ENCODE data around the gene LMO1. TPM values are rescaled to one million over a fixed set of nuclear protein-coding genes. Genes with fewer than 3 reads are reported as not detected.

Gene LMO1
- total and polyA plus RNA-seq, 2 of the 13 experiments (the other 11 are each of a cell fraction or from before 2014, with no cell fraction given), result not detected

DNA sequence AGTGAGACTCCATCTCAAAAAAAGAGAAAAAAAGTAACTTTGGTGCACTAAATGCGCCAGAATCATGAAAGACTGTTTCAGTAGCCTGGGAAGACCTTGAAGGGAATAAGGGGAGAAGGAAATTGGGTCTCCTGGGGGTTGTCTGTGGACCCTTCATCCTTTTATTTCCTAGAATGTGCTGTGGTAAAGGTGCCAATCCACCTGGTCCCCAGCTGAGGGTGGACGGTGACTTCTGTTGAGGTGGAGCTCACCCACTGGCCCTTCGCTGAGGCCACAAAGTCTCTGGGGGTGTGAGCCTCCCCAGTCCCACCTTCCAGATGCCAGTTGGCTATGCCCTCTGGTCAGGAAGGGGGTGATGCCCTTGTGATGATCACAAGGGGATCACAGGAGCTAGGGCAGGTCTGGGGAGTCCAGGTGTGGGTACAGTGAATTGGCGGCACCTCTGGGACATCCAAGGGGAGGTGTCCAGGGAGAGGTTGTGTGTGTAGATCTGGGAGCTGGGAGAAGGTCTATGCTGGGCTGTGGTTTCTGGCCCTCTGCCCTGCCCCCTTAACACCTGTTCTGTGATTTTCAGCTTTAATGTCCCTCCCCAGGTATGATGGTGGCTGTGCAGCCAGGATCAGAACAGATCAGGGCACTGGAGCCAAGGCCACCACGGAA is 34.2 kb upstream of the LMO1 start (continued):
- no peak for TF ChIP-seq PCBP2 (optimal IDR thresholded peaks at IDR 0.05; ENCODE audit: low read depth, low read length, poor library complexity, severe bottlenecking)
- no peak for TF ChIP-seq ZNF496 (CRISPR knock-in tag; IDR thresholded peaks at IDR 0.05; ENCODE audit: insufficient replicate concordance)
- TF ChIP-seq, protein P1, sequence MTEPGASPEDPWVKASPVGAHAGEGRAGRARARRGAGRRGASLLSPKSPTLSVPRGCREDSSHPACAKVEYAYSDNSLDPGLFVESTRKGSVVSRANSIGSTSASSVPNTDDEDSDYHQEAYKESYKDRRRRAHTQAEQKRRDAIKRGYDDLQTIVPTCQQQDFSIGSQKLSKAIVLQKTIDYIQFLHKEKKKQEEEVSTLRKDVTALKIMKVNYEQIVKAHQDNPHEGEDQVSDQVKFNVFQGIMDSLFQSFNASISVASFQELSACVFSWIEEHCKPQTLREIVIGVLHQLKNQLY (CRISPR knock-in tag; IDR thresholded peaks at IDR 0.05), result no peak
- TF ChIP-seq RAD21 (CRISPR knock-in tag; IDR thresholded peaks at IDR 0.05), result no peak
- TF ChIP-seq, protein P2, sequence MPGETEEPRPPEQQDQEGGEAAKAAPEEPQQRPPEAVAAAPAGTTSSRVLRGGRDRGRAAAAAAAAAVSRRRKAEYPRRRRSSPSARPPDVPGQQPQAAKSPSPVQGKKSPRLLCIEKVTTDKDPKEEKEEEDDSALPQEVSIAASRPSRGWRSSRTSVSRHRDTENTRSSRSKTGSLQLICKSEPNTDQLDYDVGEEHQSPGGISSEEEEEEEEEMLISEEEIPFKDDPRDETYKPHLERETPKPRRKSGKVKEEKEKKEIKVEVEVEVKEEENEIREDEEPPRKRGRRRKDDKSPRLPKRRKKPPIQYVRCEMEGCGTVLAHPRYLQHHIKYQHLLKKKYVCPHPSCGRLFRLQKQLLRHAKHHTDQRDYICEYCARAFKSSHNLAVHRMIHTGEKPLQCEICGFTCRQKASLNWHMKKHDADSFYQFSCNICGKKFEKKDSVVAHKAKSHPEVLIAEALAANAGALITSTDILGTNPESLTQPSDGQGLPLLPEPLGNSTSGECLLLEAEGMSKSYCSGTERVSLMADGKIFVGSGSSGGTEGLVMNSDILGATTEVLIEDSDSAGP (CRISPR knock-in tag; IDR thresholded peaks at IDR 0.05; ENCODE audit: borderline replicate concordance), result no peak
- TF ChIP-seq ZNF331 (CRISPR knock-in tag; IDR thresholded peaks at IDR 0.05), result no peak
- TF ChIP-seq SP1 (IDR thresholded peaks at IDR 0.05), result no peak
- TF ChIP-seq SP1 (CRISPR knock-in tag; IDR thresholded peaks at IDR 0.05), result no peak
- no peak for TF ChIP-seq NFIB (CRISPR knock-in tag; IDR thresholded peaks at IDR 0.05; ENCODE audit: borderline replicate concordance)

DNA sequence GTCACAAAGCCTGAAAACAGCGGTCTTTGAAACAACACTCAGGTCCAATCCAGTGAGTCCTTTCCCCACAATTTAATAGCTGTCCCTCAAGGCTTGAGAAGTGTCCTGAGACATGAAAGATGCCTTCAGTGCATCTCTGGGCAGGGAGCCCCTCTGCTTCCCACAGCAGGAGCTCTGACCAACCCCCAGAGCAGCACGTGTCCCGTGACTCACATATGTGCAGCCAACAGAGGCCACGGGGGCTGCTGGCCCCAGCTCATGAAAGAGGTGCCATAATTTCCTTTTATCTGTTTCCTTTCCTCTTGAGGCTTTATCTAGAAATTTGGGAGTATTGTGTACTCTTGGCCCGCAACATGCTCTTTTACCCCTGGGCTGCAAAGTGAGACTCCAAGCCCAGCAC is 33.2 kb upstream of the LMO1 start:
- WGBS (ENCODE audit: low lambda C conversion rate), result 18% methylated on average over 5 of the region's 5 CpGs
- no peak for TF ChIP-seq STAG1 (CRISPR knock-in tag; IDR thresholded peaks at IDR 0.05)
- TF ChIP-seq ZFP36L1 (CRISPR knock-in tag; IDR thresholded peaks at IDR 0.05), result no peak
- TF ChIP-seq ZNF652 (CRISPR knock-in tag; IDR thresholded peaks at IDR 0.05; ENCODE audit: borderline replicate concordance, low read depth), result no peak
- TF ChIP-seq, protein P3, sequence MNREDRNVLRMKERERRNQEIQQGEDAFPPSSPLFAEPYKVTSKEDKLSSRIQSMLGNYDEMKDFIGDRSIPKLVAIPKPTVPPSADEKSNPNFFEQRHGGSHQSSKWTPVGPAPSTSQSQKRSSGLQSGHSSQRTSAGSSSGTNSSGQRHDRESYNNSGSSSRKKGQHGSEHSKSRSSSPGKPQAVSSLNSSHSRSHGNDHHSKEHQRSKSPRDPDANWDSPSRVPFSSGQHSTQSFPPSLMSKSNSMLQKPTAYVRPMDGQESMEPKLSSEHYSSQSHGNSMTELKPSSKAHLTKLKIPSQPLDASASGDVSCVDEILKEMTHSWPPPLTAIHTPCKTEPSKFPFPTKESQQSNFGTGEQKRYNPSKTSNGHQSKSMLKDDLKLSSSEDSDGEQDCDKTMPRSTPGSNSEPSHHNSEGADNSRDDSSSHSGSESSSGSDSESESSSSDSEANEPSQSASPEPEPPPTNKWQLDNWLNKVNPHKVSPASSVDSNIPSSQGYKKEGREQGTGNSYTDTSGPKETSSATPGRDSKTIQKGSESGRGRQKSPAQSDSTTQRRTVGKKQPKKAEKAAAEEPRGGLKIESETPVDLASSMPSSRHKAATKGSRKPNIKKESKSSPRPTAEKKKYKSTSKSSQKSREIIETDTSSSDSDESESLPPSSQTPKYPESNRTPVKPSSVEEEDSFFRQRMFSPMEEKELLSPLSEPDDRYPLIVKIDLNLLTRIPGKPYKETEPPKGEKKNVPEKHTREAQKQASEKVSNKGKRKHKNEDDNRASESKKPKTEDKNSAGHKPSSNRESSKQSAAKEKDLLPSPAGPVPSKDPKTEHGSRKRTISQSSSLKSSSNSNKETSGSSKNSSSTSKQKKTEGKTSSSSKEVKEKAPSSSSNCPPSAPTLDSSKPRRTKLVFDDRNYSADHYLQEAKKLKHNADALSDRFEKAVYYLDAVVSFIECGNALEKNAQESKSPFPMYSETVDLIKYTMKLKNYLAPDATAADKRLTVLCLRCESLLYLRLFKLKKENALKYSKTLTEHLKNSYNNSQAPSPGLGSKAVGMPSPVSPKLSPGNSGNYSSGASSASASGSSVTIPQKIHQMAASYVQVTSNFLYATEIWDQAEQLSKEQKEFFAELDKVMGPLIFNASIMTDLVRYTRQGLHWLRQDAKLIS (CRISPR knock-in tag; IDR thresholded peaks at IDR 0.05), result no peak
- TF ChIP-seq SP5 (CRISPR knock-in tag; IDR thresholded peaks at IDR 0.05; ENCODE audit: borderline replicate concordance, low read depth), result no peak
- TF ChIP-seq MTF1 (CRISPR knock-in tag; IDR thresholded peaks at IDR 0.05), result no peak
- in situ Hi-C loops (cut with HindIII; ENCODE audit: extremely low pct_ligation_motif_present, low pct_unique_long_range_greater_than_20kb), result no loop called here
- no peaks in the 10 kb centered on the region for H3K9me3 ChIP-seq (ENCODE audit: low read length)
- FAIRE-seq (no peak), DNase-seq (ENCODE audit: low spot score) (no peak), ATAC-seq (no peak)
- no peak overlapping the region for H3K4me2 ChIP-seq (ENCODE audit: low read depth, low read length)
- ChIA-PET CTCF (ENCODE audit: low intra/inter-chr PET ratio, low total read pairs) (no interaction called here), POLR2A (no interaction called here)
- H3K9ac ChIP-seq (ENCODE audit: insufficient read depth, low read depth, low read length), result no peak overlapping the region
- H3K4me1 ChIP-seq (ENCODE audit: insufficient read depth, low read length), result no peaks in the 10 kb centered on the region
- intact Hi-C loops (cut with micrococcal nuclease; ENCODE audit: unreplicated experiment), result no loop called here
- no peaks in the 10 kb centered on the region for H4K20me1 ChIP-seq (ENCODE audit: insufficient read depth, low read length)
- peaks cover 0 to 17% of the 10 kb centered on the region in 2 experiments; a peak in 2 of 5 replicates for H3K27me3 ChIP-seq (ENCODE audit: control insufficient read depth in 1 of 2, insufficient read depth in 2 of 2, low read length in 2 of 2)
- no peaks in the 10 kb centered on the region for H3K36me3 ChIP-seq (replicated peaks in 1 of 2; ENCODE audit: control insufficient read depth in 1 of 2, insufficient read depth in 2 of 2, low read length in 2 of 2)
- H3K79me2 ChIP-seq (ENCODE audit: insufficient read depth, low read length), result no peaks in the 10 kb centered on the region
- no peak overlapping the region for H3K4me3 ChIP-seq (replicated peaks in 1 of 3; ENCODE audit: insufficient read depth in 1 of 3, low read depth in 2 of 3, low read length in 3 of 3)
- BruUV-seq (replicated peaks), result no TSS peak
- H2AFZ ChIP-seq (ENCODE audit: low read length), result no peak overlapping the region
- no peak overlapping the region for H3K27ac ChIP-seq (ENCODE audit: extremely low read length, insufficient read depth, low read length)

Data from HepG2 (cell line).